GM12875 (cell line): ENCODE measurements around the gene KIF1A.

Experiments used
- H3K4me3 ChIP-seq: one replicate; pipeline ENCODE4 v1.5.1; 2011; ENCODE audit warnings: low read depth, low read length, control low read depth
- TF ChIP-seq, protein P1 (sequence below): IDR thresholded peaks from 2 replicates; pipeline ENCODE4 v1.5.1; 2011; ENCODE audit warnings: low read depth, mild to moderate bottlenecking, control low read depth, inconsistent platforms, low read length, moderate library complexity, borderline replicate concordance; ENCODE audit not compliant: insufficient read depth

The KIF1A gene

DNA sequence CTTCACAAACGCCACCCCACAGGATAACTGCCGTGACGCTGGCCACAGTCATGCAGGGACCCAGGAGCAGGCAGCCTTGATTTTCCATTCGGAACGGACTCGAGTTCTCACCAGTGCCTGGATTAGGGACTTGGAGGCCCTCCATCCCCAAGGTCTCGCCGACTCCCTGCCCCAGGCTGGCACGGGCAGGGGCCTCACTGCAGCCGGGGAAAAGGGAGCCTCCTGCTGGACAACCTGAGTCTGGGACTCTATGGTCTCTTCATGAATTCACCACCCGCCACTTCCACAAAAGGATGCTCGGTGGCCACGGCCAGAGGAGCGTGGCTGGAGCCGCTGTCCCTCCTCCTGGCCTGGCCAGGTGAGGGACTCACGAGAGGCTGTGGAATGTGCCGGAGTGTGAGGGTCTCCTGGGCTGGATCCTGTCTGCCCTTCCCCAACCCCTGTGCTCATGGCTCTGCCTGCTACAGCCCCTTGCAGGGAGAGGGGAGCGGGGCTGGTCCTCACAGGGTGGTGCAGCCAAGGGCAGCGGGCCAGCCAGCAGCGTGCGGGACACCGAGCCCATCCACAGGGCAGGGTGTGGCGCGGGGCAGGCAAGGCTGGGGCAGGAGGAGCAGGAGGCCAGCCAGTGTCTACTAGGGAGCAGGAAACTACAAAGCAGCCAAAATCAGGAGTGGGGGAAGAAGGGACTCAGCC, 86.1 kb downstream of the KIF1A start:
- no peak overlapping the region for H3K4me3 ChIP-seq

DNA sequence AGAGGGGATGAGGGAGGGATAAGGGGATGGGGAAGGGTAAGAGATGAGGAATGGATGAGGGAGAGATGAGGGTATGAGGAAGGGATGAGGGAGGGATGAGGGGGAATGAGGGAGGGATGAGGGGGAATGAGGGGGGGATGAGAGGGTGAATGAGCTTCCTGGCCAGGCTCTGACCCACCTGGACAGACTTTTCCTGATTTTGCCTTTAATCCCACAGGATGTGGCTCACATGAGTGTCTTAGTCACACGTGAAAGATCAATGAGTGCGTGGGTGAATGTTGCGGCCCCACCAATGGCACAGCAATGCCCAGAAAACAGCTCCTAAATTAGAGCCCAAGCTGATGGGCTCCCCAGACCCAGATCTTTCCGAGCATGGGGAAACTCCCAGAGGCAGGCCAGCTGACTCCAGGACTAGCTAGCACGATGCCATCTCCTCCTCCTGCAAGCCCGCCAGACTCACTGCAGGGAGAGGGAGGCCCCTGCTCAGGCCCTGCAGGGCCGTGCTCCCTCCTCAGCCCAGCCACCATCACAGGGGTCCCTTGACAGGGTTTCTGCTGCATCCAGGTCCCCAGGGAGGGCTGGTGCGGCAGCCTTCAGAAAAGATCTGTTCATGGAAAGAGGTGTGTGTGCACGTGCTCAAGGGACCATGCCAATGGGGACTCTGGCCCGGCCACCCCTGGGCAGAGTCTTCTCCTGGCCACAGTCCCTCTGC, 87.0 kb downstream of the KIF1A start:
- H3K4me3 ChIP-seq, result no peak overlapping the region
- TF ChIP-seq, protein P1, sequence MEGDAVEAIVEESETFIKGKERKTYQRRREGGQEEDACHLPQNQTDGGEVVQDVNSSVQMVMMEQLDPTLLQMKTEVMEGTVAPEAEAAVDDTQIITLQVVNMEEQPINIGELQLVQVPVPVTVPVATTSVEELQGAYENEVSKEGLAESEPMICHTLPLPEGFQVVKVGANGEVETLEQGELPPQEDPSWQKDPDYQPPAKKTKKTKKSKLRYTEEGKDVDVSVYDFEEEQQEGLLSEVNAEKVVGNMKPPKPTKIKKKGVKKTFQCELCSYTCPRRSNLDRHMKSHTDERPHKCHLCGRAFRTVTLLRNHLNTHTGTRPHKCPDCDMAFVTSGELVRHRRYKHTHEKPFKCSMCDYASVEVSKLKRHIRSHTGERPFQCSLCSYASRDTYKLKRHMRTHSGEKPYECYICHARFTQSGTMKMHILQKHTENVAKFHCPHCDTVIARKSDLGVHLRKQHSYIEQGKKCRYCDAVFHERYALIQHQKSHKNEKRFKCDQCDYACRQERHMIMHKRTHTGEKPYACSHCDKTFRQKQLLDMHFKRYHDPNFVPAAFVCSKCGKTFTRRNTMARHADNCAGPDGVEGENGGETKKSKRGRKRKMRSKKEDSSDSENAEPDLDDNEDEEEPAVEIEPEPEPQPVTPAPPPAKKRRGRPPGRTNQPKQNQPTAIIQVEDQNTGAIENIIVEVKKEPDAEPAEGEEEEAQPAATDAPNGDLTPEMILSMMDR, result no peak

More for the DNA sequence above, 86.1 kb downstream of the KIF1A start:
- TF ChIP-seq, protein P1, result peak; percentile 37; the same call in 1 of the 2 replicates

DNA sequence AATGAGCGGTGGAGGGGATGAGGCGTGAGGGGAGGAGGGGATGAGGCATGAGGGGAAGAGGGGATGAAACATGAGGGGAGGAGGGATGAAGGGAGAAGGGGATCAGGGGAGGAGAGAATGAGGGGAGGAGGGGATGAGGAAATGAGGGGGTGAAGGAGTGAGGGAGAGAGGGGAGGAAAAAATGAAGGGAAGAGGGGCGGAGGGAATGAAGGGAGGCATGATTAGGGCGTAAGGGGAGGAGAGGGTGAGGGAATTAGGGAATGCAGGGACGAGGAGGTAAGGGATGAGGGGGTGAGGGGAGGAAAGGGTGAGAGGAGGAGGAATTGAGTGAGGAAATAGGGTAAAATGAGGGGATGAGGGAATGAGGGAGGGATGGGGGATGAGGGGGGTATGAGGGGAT, 87.8 kb downstream of the KIF1A start:
- TF ChIP-seq, protein P1, result no peak

DNA sequence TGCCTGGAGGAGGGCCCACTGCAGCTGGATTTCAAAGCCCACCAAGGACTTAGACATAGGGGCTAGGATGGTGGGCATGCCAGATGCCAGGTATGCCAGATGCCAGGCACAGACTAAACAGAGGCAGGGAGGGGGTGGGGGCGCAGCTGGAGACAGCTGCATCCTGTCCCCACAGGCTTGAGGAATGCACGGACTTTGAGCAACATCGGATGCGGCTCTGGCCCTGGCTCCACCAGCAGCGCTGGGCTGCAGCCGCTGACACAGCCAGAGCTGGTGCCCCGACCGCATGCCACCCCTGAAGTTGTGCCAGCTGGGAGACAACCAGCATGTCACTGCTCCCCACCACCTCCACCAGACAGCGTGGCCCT, 88.9 kb downstream of the KIF1A start:
- no peak overlapping the region for H3K4me3 ChIP-seq
- TF ChIP-seq, protein P1, result no peak

More for the DNA sequence above, 87.8 kb downstream of the KIF1A start:
- no peak overlapping the region for H3K4me3 ChIP-seq

DNA sequence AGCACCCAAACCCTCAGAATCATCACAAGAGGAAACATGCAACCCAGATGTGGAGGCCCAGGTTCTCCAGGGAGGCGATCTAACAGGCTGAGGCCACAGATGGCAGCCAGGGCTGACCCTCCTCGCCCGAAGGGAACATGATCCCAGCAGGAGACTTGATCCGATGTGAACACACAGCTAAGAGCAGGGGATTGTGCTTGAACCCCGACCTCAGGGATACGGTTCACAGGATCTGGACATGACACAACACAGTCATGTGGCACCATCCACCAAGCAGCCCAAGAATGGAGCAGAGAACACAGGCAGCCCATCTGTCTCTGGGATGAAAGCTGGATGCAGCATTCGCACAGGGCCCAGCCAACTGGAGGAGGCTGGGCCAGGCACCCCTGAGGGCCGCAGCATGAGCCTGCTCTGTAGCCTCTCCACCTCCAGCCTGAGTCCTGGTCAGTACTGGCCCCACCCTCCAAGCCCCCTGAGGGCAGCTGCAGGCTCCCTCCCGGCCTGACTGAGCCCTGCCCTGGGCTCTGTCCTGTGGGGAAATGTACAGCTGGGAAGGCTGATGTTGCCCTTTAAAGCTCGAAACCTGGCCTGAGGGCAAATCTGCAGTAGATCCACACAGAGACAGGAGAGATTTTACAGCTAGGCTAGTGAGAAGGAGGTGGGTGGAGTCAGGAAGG, 89.4 kb downstream of the KIF1A start:
- H3K4me3 ChIP-seq, result no peak overlapping the region
- TF ChIP-seq, protein P1, result no peak

DNA sequence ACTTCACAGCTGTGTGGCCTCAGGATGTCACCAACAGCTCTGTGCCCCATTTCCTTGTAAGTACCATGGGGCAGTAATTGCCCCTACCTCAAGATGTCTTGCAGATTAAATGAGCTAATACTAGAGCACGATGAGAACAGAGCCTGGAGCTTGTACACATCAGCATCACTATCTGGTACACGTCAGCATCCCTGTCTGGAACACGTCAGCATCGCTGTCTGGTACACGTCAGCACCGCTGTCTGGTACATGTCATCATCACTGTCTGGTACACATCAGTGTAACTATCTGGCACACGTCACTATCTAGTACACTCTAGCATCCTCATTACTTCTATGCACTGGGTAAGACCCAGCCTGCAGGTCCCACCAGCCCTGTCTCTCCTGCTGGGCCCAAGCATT, 91.2 kb downstream of the KIF1A start:
- H3K4me3 ChIP-seq, result no peak overlapping the region
- TF ChIP-seq, protein P1, result no peak
